DOHH2 (cell line): ENCODE measurements around the gene GRB10.

Source experiments
- H3F3A ChIP-seq: fragments of 200-600 bp; sonication (generic), shearing (Covaris generic); 2 replicates; pipeline ENCODE4 v1.6.0; 2016; ENCODE audit warnings: antibody characterized with exemption, mild to moderate bottlenecking; ENCODE audit not compliant: control insufficient read depth, insufficient read depth
- H3K27ac ChIP-seq: fragments of 200-600 bp; sonication (generic); 2 replicates; pipeline ENCODE4 v1.5.1; 2014; ENCODE audit warnings: low read depth, mild to moderate bottlenecking, low read length, moderate library complexity
- H3K27me3 ChIP-seq: fragments of 200-600 bp; sonication (generic); 2 replicates; pipeline ENCODE4 v1.6.1; 2014; ENCODE audit warnings: mild to moderate bottlenecking, low read length, mixed read lengths; ENCODE audit not compliant: control insufficient read depth
- H3K36me3 ChIP-seq: fragments of 200-600 bp; sonication (generic); 2 replicates; pipeline ENCODE4 v1.6.1; 2014; ENCODE audit warnings: mild to moderate bottlenecking, low read length, moderate library complexity, mixed read lengths; ENCODE audit not compliant: control insufficient read depth
- H3K4me1 ChIP-seq: fragments of 200-600 bp; sonication (generic); 2 replicates; pipeline ENCODE4 v1.6.1; 2014; ENCODE audit warnings: mild to moderate bottlenecking, low read length, mixed read lengths; ENCODE audit not compliant: control insufficient read depth
- H3K4me2 ChIP-seq: fragments of 200-600 bp; sonication (generic); 2 replicates; pipeline ENCODE4 v1.6.0; 2014; ENCODE audit warnings: mild to moderate bottlenecking, low read length, moderate library complexity
- H3K4me3 ChIP-seq: fragments of 200-600 bp; sonication (generic); 2 replicates; pipeline ENCODE4 v1.5.1; 2014; ENCODE audit warnings: mild to moderate bottlenecking, low read length, mixed read lengths
- H3K79me2 ChIP-seq: fragments of 200-600 bp; sonication (generic); 2 replicates; pipeline ENCODE4 v1.6.1; 2014; ENCODE audit warnings: mild to moderate bottlenecking, low read length, mixed read lengths; ENCODE audit not compliant: control insufficient read depth
- H3K9me2 ChIP-seq: fragments of 200-600 bp; sonication (generic); replicated peaks from 2 replicates; pipeline ENCODE4 v1.6.1; 2014; ENCODE audit warnings: mild to moderate bottlenecking, low read length, mixed read lengths; ENCODE audit not compliant: control insufficient read depth
- H3K9me3 ChIP-seq: fragments of 200-600 bp; sonication (generic); 2 replicates; pipeline ENCODE4 v1.6.1; 2014; ENCODE audit warnings: antibody characterized with exemption, low read length, mixed read lengths; ENCODE audit not compliant: control insufficient read depth, insufficient read depth
- H4K20me1 ChIP-seq: fragments of 200-600 bp; sonication (generic); 2 replicates; pipeline ENCODE4 v1.6.0; 2014; ENCODE audit warnings: low read depth, mild to moderate bottlenecking, antibody characterized with exemption, low read length, moderate library complexity; ENCODE audit not compliant: control insufficient read depth, insufficient read depth
- EZH2phosphoT487 ChIP-seq: fragments of 200-600 bp; sonication (generic); IDR thresholded peaks from 2 replicates; pipeline ENCODE4 v1.6.1; 2017; ENCODE audit warnings: borderline replicate concordance, mild to moderate bottlenecking, antibody characterized with exemption, low read length, moderate library complexity, mixed read lengths
- TF ChIP-seq, protein P1 (sequence below): fragments of 200-600 bp; sonication (generic); IDR thresholded peaks from one replicate; pipeline ENCODE4 v1.5.1; 2014; ENCODE audit warnings: antibody characterized with exemption, mild to moderate bottlenecking, low read depth, low read length; ENCODE audit not compliant: poor library complexity, severe bottlenecking

GRB10 gene

DNA sequence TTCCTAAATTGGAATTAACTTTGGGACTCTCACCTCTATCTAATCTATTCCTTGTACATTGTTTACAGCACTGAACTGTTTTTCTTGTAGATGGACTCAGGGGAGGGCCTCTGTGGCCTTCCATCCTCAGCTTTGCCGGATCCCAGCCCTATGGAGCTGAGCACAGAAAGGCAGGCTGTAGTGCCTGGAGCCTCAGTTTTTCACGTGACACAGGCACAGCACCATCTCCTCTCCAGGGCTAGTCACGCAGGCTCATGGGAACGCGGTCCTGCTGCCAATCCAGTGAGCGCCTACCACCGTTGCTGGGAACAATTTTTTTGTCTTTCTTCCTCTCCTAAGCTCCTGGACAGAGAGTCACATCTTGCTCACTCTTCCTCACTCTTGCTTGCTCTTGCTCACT is 141.9 kb downstream of the GRB10 start:
- peaks cover 8% of the 10 kb centered on the region for H3K27me3 ChIP-seq
- no peaks in the 10 kb centered on the region for H3K79me2 ChIP-seq
- no peak overlapping the region for H3K27ac ChIP-seq
- TF ChIP-seq, protein P1, sequence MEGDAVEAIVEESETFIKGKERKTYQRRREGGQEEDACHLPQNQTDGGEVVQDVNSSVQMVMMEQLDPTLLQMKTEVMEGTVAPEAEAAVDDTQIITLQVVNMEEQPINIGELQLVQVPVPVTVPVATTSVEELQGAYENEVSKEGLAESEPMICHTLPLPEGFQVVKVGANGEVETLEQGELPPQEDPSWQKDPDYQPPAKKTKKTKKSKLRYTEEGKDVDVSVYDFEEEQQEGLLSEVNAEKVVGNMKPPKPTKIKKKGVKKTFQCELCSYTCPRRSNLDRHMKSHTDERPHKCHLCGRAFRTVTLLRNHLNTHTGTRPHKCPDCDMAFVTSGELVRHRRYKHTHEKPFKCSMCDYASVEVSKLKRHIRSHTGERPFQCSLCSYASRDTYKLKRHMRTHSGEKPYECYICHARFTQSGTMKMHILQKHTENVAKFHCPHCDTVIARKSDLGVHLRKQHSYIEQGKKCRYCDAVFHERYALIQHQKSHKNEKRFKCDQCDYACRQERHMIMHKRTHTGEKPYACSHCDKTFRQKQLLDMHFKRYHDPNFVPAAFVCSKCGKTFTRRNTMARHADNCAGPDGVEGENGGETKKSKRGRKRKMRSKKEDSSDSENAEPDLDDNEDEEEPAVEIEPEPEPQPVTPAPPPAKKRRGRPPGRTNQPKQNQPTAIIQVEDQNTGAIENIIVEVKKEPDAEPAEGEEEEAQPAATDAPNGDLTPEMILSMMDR = no peak
- TF ChIP-seq EZH2phosphoT487 = no peak
- H4K20me1 ChIP-seq = no peaks in the 10 kb centered on the region
- no peaks in the 10 kb centered on the region for H3K4me1 ChIP-seq
- no peak overlapping the region for H3K4me3 ChIP-seq
- no peaks in the 10 kb centered on the region for H3K9me2 ChIP-seq
- no peaks in the 10 kb centered on the region for H3F3A ChIP-seq
- H3K4me2 ChIP-seq = no peak overlapping the region
- H3K36me3 ChIP-seq = no peaks in the 10 kb centered on the region
- no peaks in the 10 kb centered on the region for H3K9me3 ChIP-seq

DNA sequence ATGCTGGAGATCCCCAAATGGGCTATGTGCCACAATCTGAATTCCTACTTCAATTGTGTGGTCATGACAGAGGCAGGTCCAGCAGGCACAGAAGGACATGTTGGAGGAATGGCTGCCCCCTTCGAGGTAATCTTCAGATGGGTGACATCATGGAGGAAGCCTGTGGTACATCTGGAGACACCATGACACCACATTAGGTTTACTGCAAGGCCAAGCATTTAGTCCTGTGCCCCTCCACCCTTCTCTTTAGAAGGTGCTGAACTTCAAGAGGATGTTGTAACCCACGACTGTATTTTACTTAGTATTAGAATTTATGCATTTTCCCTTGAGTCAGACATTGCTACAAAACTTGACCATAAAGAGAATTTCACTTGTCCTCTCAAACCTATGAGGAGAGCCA is 142.4 kb downstream of the GRB10 start:
- Histone ChIP-seq H3K36me3 (no peaks in the 10 kb centered on the region), H3K4me3 (no peak overlapping the region), H3K4me2 (no peak overlapping the region), H3K4me1 (no peaks in the 10 kb centered on the region), H3K9me3 (no peaks in the 10 kb centered on the region), H3K27me3 (peaks cover 8% of the 10 kb centered on the region), H3F3A (no peaks in the 10 kb centered on the region), H3K27ac (no peak overlapping the region), H4K20me1 (no peaks in the 10 kb centered on the region), H3K9me2 (no peaks in the 10 kb centered on the region), H3K79me2 (no peaks in the 10 kb centered on the region)
- TF ChIP-seq, protein P1 = no peak
- no peak for TF ChIP-seq EZH2phosphoT487

DNA sequence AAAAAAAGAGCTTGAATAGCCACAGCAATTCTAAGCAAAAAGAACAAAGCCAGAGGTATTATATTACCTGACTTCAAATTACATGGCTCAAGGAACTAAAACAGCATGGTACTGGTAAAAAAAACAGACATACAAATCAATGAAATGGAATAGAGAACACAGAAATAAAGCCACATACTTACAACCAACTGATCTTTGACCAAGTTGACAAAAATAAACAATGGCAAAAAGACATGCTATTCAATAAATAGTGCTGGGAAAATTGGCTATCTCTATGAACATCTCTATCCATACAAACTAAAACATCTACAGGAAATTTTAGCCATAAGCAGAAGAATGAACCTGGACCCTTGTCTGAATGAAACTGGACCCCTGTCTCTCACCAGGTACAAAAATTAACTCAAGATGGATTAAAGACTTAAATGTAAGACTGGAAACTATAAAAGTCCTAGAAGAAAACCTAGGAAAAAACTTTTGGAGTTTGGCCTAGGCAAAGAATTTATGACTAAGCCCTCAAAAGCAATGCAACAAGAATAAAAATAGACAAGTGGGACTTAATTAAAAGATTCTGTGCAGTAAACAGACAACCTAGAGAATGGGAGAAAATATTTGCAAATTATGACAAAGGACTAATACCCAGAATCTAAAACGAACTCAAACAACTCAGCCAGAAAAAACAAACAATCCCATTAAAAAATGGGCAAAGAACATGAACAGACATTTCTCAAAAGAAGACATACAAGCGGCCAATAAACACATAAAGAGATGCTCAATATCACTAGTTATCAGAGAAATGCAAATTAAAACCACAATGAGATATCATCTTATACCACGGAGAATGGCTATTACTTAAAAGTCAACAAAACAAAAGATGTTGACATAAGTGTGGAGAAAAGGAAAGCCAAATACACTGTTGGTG is 144.7 kb downstream of the GRB10 start:
- H3K79me2 ChIP-seq = no peaks in the 10 kb centered on the region
- no peaks in the 10 kb centered on the region for H3K4me1 ChIP-seq
- no peak for TF ChIP-seq EZH2phosphoT487
- TF ChIP-seq, protein P1 = no peak
- H3K27me3 ChIP-seq = peaks cover 21% of the 10 kb centered on the region
- H3K27ac ChIP-seq = no peak overlapping the region
- no peak overlapping the region for H3K4me3 ChIP-seq
- no peaks in the 10 kb centered on the region for H4K20me1 ChIP-seq
- H3K9me2 ChIP-seq = no peaks in the 10 kb centered on the region
- H3K9me3 ChIP-seq = no peaks in the 10 kb centered on the region
- no peaks in the 10 kb centered on the region for H3K36me3 ChIP-seq
- H3F3A ChIP-seq = no peaks in the 10 kb centered on the region
- no peak overlapping the region for H3K4me2 ChIP-seq
